Posterior vena cava (tissue), 2 donors: ENCODE measurements around the gene NAV3. TPM values are rescaled to one million over a fixed set of nuclear protein-coding genes. Genes with fewer than 3 reads are reported as not detected.
"Not testable (repeated sequence)": the region's sequence is repeated elsewhere in the genome, so short reads cannot be mapped to it uniquely, and the experiment has no call there.

ENCODE experiments used
- DNase-seq: peaks from one replicate; pipeline ENCODE4 v3.0.0-alpha.2; 2020; ENCODE audit warnings: low spot score
- intact Hi-C, 2 donors: fragments of 100-400 bp; cut with DNase I; formaldehyde crosslinking; loops; one replicate each; pipeline versions ENCODE4 v1.14.1 to v1.14.2; 2022 to 2023
- total RNA-seq, 2 donors: library from RNA; stranded (reverse); fragmentation: NEBNext Ultra II Directional; extraction: Animal tissue kit (Norgen Biotek cat#: 25700); gene quantifications; one replicate each; pipeline ENCODE4 v1.2.1, GENCODE V29; 2021
- donor health status: DM: yes; HTN: yes; CAD: no.
- donor health status: DM: yes; HTN: yes; CAD: no.

Gene NAV3
- total RNA-seq, 2 donors from 2014 or later, result 13.6 to 17.4 TPM

- no peak for DNase-seq
These were observed 374.2 kb downstream of the NAV3 start for GRCh38 chr12:78204926-78205325.

DNA sequence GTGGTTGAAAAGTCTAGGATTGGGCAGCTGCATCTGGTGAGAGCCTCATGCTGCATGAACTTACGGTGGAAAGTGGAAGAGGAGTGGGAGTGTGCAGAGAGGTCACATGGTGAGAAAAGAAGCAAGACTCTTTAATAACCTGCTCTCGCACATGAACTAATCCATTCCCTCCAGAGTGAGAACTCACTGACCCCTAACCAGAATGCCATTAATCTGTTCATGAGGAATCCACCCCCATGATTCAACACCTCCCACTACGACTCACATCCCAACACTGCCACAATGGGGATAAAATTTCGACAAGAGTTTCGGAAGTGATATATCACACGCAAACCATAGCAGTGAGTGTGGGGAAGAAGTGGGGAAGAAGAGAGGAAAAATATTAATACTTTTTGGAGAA is 377.4 kb downstream of the NAV3 start:
- intact Hi-C loops, result no loop called here
- no peak for DNase-seq

More at GRCh38 chr12:78204926-78205325, 374.2 kb downstream of the NAV3 start:
- intact Hi-C loops, result no loop called here

DNA sequence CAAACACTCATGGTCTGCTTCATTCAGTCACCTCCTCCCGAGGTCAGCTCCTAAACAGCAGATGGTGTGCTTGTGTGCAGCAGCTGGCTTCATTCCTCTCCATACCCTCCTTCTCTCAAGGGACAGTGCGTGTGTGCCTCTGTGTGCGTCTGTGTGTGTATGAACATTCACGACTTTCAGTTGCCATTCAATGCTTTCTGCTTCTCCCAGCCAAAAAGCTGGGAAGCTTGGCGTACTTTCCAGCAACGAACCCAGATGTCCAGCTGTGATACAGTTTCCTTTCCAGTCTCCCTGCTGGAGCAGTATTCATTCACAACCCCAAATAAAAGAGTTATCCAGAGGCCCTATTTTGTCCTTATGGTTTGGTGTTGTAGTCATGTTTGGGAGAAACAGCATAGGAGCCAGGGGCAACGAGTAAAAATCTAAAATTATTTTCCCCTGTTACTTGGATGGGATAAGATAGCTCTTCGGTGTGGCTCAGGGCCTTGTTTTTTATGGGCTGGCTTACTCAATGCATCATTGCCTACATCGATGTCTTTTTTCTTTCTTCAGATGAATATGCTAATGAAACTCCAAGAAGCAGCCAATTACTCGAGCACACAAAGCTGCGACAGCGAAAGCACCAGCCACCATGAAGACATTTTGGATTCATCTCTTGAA is 379.3 kb downstream of the NAV3 start:
- no peak for DNase-seq
- intact Hi-C loops, result no loop called here

DNA sequence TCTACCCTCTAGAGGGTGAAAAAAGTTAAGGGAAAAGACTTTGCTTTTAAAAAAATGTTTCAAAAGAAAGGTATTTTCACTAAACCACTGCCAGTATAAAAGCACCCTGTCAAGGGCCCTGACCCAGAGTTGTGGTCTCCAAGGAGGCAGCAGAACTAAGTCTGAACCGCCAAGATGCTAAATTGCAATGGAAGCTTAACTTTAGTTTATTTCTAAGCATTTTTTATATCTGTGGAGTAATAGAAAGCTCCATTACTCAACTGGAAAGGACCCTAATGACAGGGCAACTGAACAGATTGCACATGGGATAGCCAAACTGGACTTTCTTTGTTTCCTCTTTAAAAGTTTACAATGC is 379.8 kb downstream of the NAV3 start:
- intact Hi-C loops, result no loop called here
- DNase-seq, result no peak

- intact Hi-C loops, result no loop called here
- no peak for DNase-seq
These were observed 380.2 kb downstream of the NAV3 start for GRCh38 chr12:78210894-78211302.

DNA sequence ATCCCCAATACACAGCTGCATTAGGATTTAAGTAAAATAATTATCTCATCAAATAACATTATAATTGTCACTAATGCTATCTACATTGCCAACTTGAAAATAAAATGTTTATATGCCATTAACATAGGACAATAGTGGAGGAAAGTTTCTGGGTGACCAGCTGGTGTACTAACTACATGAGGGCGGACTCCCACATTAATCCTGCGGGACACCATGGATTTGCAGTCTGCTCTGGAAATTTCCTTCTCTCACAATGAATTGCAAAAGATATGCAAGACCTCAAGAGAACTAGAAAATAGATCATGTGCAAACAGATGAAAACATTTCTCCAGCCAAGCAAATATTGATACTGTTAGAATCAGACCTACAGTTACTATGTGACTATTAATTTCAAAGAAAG is 390.1 kb downstream of the NAV3 start:
- intact Hi-C loops, result no loop called here
- DNase-seq, result no peak

DNA sequence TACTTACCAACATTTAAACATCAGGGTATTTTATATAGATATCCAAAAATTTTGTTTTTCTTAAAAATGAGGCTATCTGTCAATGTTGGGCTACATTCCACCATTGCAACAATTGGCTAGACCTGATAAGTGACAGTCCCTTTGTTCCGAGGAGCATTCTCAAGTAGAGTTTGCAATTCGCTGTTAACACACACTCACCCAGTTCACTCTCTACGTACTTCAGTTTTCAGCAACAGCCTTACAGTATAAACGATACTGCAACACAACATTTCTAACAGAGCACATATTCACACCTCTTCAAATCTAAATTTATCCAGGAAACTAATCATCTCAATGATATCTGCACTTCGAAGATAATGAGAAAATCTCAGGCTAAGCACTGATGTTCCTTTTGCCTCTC is 393.5 kb downstream of the NAV3 start:
- DNase-seq, result no peak
- intact Hi-C loops, result no loop called here

- intact Hi-C loops, result no loop called here
These were observed 396.1 kb downstream of the NAV3 start for GRCh38 chr12:78226763-78227162.

DNA sequence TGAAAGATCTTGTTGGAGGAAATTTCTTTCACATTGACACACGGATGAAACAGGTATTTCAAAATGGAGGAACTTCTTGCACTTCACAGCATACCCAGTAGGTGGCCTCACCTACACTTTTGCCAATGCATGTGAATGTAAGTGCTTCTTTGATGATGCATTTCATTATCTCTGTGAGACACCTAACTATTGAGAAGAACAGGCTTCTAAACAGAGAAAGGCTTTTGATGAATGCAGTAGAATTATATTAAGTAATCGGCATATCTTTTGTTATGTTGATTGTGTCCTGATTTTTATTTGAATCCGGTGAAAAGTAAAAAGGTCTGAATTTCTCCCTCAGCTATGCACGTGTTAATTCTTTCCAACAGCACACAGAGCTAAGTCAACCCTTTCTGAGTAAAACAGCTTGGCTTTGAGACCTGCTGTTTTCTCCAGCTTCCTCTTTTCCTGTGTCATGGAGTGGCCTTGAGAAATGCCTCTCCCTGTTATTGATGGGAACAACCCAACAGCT is 399.0 kb downstream of the NAV3 start:
- no peak for DNase-seq
- intact Hi-C loops, result no loop called here

More at GRCh38 chr12:78226763-78227162, 396.1 kb downstream of the NAV3 start:
- DNase-seq, result no peak

DNA sequence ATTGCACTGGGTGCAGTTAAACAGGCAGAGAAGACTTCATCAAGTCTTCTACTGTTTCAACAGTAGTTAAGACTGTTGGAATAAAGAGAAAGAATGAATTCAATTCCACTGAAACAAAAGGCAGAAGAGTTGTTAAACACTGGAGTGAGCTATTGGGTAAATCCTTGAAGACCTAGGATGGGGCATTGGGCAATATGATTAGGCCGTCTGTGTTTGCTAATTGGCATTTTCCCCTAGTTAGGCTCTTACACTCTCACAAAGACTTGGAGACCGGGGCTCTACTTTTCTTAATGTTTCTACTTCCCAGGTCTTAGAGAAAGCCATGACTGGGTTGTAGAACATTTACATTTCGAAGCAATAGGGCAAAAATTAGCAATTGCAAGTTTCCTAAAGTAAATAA is 402.1 kb downstream of the NAV3 start:
- no peak for DNase-seq
- intact Hi-C loops, result no loop called here

GRCh38 chr12:78236264-78236663 is 405.6 kb downstream of the NAV3 start:
- no peak for DNase-seq
- intact Hi-C loops, result no loop called here

- intact Hi-C loops, result no loop called here
- no peak for DNase-seq
These were observed 408.9 kb downstream of the NAV3 start for GRCh38 chr12:78239544-78239943.

DNA sequence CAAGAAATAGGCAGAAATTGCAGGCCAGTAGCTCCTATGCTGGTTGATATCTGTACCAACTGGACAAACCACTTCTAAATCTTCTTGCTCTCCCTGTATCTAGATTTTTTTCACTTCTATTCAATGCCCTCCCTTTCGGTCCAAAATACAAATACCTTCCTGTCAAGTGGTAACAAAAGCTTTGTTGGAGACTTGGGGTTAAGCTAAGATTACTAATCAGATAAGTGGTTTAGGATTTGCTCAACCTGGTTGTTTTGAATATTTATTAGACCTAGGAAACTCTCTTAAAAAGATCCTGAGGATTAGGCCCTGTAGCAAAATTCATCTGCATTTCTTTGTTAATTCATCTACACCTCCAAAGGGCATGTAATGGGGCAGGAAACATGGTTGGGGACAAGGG is 410.1 kb downstream of the NAV3 start:
- DNase-seq, result no peak
- intact Hi-C loops, result no loop called here

DNA sequence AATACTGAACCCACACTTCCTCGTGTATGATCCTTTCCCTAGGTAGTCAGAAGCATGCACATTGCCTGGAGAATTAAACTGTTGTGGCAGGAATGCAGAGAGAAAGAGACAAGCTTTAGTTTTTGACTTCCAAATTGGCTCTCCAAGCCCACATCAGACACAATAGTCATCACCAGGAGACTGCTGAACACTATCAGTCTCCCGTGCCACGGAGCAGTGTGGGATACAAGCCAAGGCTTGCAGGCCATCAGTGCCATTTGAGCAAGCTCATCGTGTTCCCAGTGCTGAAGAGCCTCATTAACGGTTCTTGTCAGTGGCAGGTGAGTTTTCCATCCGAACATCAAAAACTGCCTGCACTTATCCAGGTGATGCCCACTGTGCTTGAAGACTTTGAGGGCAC is 410.8 kb downstream of the NAV3 start:
- DNase-seq, result no peak
- intact Hi-C loops, result no loop called here

- DNase-seq, result no peak
- intact Hi-C loops, result no loop called here
These were observed 414.3 kb downstream of the NAV3 start for GRCh38 chr12:78244916-78245507.

DNA sequence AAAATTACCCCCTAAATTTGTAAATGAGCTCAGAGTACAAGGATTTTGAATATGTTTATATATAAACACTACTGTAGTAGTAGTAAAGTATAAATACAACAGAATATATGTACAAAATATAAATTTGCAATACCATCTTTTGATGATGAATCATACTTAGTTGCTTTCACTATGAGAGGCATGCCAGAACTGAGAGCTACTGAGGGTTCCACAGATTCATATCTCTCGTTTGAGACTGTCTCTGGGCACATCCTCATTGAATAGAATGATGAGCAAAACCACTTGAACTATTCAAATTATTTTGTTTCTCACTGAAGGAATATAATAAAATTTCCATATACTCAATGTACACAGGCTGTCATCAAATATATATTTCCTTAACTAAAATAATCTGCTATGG is 417.6 kb downstream of the NAV3 start:
- intact Hi-C loops, result no loop called here
- DNase-seq, result no peak

DNA sequence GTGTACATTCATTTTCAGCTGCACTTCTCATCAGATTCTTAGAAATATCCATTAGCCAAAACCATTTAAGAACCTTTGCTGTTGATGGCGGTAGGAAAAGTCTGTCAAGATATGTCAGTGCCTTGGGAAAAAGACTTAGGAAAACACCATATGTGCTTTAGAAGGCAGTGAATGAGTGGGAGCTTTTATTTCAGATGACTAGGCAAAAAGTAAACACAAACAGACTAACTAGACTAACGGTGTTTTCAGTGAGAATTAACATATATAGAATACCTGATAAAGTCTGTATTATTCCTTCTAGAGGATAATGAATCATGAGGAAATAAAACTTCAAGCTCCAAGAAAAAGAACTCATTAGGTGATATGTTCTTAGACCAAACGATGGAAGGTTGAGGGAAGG is 418.9 kb downstream of the NAV3 start:
- intact Hi-C loops, result no loop called here
- DNase-seq, result no peak

- intact Hi-C loops, DNase-seq: not testable (repeated sequence)
These were observed 427.0 kb downstream of the NAV3 start for GRCh38 chr12:78257662-78258061.

GRCh38 chr12:78260976-78261375 is 430.3 kb downstream of the NAV3 start:
- intact Hi-C loops, result no loop called here
- no peak for DNase-seq

GRCh38 chr12:78261901-78262300 is 431.2 kb downstream of the NAV3 start:
- intact Hi-C loops, result no loop called here
- no peak for DNase-seq
